Activated CD4-positive, alpha-beta T cell treated with anti-CD3 and anti-CD28 coated beads for 24 hours (primary cell): ENCODE results near the gene PLCH1.

Experiments used
- DNase-seq, 2 donors: peaks; one replicate each; pipeline ENCODE4 v3.0.0-alpha.2; 2020; ENCODE audit warnings: low read depth in 2 of 2

The PLCH1 gene

DNA sequence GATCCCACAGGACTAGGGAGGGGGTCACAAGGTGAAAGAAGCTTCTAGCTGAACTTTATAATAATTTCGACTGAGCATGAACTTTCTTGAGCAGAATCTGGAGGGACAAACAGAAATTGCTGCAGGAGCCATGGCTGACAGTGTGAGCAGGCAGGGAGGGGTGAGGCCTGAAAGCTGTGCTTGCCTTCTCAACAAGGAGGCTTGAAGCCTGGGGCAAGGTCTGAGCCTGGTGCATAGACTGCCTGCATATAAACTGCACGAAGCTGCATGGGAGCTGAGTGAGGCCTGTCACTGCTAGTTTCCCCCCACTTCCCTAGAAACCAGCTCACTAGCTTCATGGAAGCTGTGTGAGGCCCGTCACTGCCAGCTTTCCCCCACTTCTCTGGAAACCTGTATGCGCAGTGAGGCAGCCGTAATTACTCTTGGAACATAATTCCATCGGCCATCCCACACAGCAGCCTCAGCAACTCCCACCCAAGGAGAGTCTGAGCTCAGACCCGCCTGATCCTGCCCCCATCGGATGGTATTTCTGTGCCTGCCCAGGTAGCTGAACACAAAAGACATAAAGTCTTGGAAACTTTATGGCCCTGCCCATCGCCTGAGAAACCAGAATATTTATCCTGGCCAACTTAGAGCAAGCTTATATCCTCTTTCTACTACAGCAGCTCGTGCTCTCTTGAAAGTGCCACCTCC lies 136.5 kb downstream of the PLCH1 start:
- no peak for DNase-seq

DNA sequence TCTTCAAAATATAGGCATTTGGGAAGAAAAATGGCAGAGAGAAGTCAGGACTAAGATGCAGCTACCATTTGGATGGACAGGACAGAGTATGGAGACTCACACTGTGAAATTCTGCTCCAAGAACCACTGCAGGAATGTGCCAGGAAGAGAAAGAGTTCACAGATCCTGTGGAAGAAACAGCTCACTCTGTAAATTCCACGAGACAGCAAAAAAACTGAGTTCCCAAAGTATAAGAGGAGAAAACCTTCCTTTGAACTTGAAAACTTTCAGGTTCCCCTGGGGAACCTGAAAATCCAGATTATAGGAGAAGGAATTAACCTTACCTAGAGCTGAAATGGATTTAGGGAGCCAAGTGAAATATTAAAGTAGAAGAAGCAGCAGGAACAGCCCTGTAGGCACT lies 137.1 kb downstream of the PLCH1 start:
- no peak for DNase-seq

- no peak for DNase-seq
Observed at GRCh38 chr3:155605571-155605970, 139.3 kb downstream of the PLCH1 start.

DNA sequence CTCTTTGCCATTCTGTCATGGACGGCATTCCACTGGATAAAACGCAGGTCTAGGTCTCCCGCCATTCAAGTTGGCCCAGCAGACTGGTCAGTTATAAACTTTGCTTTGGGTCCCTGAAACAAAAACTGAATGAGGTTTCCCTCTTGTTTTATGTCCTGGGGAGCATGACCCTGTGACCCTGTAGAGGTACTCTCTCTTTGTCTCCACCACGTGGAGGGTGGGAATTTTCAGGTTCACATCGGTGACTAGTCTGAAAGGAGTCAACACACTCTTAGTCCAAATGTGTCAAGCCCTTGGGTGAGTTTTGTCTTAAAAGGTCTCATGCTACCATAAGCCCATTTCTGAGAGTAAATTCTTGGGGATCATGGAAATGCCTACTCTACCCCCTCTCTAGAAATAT lies 139.9 kb downstream of the PLCH1 start:
- no peak for DNase-seq

- DNase-seq = no peak
Observed at GRCh38 chr3:155604126-155604525, 140.7 kb downstream of the PLCH1 start.

DNA sequence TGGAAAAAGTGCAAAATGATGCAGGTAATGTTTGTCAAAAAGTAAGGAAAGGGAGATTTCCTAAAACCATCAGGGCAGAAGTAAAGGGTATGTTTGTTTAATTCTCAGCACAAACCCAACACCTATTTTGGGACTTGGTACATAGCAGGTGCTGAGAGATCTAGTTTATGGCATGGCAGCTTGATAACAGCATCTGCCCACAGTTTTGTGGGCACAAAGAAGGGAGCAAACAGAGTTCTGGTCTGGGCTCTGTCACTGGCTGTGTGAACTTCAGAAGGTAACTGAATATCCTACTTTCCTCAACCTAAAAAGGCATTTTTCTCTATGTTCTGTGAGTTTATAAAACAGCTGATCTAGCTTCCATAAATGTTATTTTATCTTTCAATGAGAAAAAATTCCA lies 141.6 kb downstream of the PLCH1 start:
- DNase-seq = no peak

- no peak for DNase-seq
Observed at GRCh38 chr3:155602307-155602706, 142.6 kb downstream of the PLCH1 start.

GRCh38 chr3:155598671-155599070 lies 146.2 kb downstream of the PLCH1 start:
- DNase-seq = no peak

DNA sequence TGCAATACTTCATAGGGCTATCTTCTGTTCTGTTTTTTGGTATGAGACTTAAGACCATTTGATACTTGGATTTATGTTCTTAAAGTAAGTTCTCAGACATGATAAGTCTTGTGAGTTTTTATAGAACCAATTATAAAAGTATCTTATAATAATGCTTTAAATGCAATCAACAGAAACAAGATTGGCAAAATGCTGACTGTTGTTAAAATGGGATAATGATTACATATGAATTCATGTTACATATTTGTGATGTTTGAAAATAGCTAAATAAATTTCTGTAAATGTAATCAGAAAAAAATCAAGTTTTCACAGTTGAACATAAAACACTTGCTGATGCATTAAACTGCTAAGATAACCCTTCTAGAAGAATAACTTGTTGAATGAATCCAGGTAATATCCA lies 148.3 kb downstream of the PLCH1 start:
- DNase-seq = no peak

GRCh38 chr3:155595371-155595770 lies 149.5 kb downstream of the PLCH1 start:
- DNase-seq = no peak

- DNase-seq = no peak
Observed at GRCh38 chr3:155594526-155595187, 150.2 kb downstream of the PLCH1 start.

- DNase-seq = no peak
Observed at GRCh38 chr3:155587581-155587980, 157.3 kb downstream of the PLCH1 start.

GRCh38 chr3:155585384-155585783 lies 159.5 kb downstream of the PLCH1 start:
- no peak for DNase-seq

- DNase-seq = no peak
Observed at GRCh38 chr3:155581579-155581978, 163.3 kb downstream of the PLCH1 start.

- no peak for DNase-seq
Observed at GRCh38 chr3:155572085-155572484, 172.8 kb downstream of the PLCH1 start.

GRCh38 chr3:155568295-155568694 lies 176.6 kb downstream of the PLCH1 start:
- DNase-seq = no peak

DNA sequence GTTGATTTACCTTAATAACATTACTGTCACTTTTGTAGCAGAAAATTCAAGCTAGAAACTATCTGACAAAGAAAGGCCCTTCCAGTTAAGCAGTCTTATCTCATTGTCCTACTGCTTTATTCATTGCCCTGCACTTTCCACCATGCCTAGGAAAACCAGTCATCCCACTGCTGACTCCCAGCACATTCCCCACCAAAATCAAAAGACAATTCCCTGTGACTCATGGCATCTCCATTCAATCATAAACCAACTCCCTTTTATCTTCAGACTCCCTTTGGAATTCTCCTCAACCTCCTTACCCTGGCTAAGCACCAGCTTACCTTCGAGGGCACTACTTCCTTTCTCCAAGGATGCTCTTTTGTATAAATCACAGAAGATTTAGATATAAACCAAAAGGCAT lies 184.3 kb downstream of the PLCH1 start:
- DNase-seq = no peak

DNA sequence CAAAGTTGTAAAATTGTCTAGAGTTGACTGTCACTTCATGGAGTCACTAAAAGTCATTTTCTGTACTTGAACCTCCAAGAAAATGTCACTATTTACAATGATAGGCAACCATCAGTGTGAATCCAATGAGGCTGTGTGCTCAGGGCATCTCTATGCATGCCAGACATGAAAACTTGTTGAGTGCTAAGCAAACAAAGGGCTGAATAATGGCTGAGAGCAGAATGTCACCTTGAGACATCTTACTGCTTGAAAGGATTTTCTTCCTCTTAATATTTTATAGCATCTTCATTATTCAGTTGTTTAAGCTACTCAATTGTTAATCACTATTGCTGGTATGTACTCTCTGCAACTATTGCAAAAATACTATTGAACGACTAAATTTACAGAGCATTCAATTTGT lies 184.7 kb downstream of the PLCH1 start:
- DNase-seq = no peak

DNA sequence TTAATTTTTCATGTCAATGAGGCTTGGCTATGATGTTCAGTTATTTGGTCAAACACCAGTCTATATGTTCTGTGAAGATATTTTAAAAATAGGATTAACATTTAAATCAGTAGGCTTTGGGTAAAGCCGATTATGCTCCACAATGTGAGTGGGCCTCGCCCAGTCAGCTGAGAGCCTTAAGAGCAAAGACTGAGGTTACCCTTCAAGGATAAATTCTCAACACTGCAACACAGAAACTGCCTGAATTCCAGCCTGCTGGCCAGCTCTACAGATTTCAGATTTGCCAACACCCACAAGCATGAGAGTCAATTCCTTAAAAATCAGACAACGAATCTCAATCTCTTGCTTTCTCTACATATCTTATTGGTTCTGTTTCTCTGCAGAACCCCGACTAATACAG lies 188.3 kb downstream of the PLCH1 start:
- DNase-seq = no peak

GRCh38 chr3:155555479-155556060 lies 189.3 kb downstream of the PLCH1 start:
- DNase-seq = no peak

GRCh38 chr3:155554777-155555451 lies 190.0 kb downstream of the PLCH1 start:
- no peak for DNase-seq

DNA sequence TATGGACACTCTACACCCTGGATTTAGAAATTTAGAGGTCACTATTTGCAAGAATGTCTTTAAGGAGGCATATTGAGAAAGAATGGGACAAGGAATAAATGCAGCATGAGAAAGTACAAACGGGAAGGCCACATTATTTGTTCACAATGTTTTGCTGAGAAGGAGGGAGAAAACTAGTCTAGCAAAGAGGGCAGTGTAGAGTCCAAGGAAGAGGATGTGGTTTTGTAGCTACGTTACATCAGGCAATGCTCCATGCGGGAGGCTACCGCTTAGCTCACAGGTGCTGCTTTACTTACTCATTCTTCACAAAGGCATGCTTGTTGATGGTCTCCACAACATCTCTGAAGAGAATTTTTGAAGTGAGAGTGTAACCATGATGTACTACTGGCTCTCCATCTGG lies 191.1 kb downstream of the PLCH1 start:
- no peak for DNase-seq

DNA sequence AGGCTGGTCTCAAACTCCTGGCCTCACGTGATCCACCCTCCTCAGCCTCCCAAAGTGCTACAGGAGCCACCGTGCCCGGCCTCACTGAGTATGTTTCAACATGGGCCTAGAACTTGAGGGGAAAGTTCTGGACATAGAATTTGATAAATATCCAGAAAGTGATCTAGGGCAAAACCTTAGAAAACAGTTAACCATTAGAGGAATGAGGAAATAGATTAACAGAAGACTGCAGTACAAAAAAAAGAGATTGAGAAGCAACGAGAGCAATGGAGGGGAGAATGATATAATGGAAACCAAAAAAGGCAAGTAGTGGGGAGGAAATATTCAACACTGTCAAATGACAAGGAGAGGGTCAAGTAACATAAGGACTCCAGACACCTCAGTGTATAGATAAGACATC lies 191.5 kb downstream of the PLCH1 start:
- no peak for DNase-seq
